HUES64 (cell line): ENCODE data around the gene HBA1.
"Not testable (repeated sequence)": the region's sequence is repeated elsewhere in the genome, so short reads cannot be mapped to it uniquely, and the experiment has no call there.

ENCODE experiments used
- H3K27ac ChIP-seq: 2 replicates; pipeline ENCODE4 v1.7.0; 2013; ENCODE audit warnings: low read depth, low read length, inconsistent platforms
- H3K27me3 ChIP-seq: 2 replicates; pipeline ENCODE4 v1.6.1; 2013; ENCODE audit warnings: mild to moderate bottlenecking, low read length; ENCODE audit not compliant: insufficient read depth
- H3K36me3 ChIP-seq: 2 replicates; pipeline ENCODE4 v1.6.1; 2013; ENCODE audit warnings: mild to moderate bottlenecking, low read length; ENCODE audit not compliant: insufficient read depth
- H3K4me1 ChIP-seq: 2 replicates; pipeline ENCODE4 v1.6.1; 2013; ENCODE audit warnings: mild to moderate bottlenecking, low read length, moderate library complexity; ENCODE audit not compliant: insufficient read depth
- H3K4me3 ChIP-seq: 2 replicates; pipeline ENCODE4 v1.5.1; 2013; ENCODE audit warnings: mild to moderate bottlenecking, low read length, moderate library complexity
- H3K9ac ChIP-seq: 2 replicates; pipeline ENCODE4 v1.6.1; 2013; ENCODE audit warnings: mild to moderate bottlenecking, low read depth, low read length
- H3K9me3 ChIP-seq: 2 replicates; pipeline ENCODE4 v1.6.1; 2013; ENCODE audit warnings: low read depth, low read length; ENCODE audit not compliant: insufficient read depth
- WGBS: fragments of 150-250, 120-280 bp; methylation state at CpG from one replicate; pipeline ENCODE4 v1.1.7; 2013; ENCODE audit warnings: missing lambda C conversion rate; 5-methylcytosine and 5-hydroxymethylcytosine counted together

Gene HBA1

GRCh38 chr16:191831-192230 is 15.4 kb downstream of the HBA1 start:
- 95% methylated on average over 3 of the region's 4 CpGs for WGBS
- Histone ChIP-seq H3K27me3 (no peaks in the 10 kb centered on the region), H3K27ac (no peak overlapping the region), H3K4me3 (no peak overlapping the region), H3K36me3 (peaks cover 96% of the 10 kb centered on the region), H3K4me1 (no peaks in the 10 kb centered on the region), H3K9me3 (no peaks in the 10 kb centered on the region), H3K9ac (no peak overlapping the region)

DNA sequence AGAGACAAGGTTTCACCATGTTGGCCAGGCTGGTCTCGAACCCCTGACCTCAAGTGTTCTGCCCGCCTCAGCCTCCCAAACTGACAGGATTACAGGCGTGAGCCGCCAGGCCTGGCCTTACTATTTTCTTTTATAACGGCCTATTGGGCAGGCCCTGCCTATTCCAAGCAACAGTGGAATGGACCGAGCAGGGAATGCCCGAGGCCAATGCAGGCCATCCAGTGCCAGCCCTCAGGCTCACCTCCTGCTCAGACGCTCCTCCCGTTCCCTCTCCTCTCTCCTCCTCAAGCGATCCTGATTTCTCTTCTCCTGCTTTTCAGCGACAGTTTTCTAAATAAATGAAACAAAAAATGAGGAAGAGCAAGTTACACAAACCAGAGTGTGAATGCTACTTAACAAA is 16.2 kb downstream of the HBA1 start:
- no peak overlapping the region for H3K9ac ChIP-seq
- peaks cover 99% of the 10 kb centered on the region for H3K36me3 ChIP-seq
- 93% methylated on average over 11 of the region's 11 CpGs for WGBS
- H3K27me3 ChIP-seq: no peaks in the 10 kb centered on the region
- no peaks in the 10 kb centered on the region for H3K4me1 ChIP-seq
- H3K9me3 ChIP-seq: no peaks in the 10 kb centered on the region
- H3K27ac ChIP-seq: no peak overlapping the region
- H3K4me3 ChIP-seq: no peak overlapping the region

DNA sequence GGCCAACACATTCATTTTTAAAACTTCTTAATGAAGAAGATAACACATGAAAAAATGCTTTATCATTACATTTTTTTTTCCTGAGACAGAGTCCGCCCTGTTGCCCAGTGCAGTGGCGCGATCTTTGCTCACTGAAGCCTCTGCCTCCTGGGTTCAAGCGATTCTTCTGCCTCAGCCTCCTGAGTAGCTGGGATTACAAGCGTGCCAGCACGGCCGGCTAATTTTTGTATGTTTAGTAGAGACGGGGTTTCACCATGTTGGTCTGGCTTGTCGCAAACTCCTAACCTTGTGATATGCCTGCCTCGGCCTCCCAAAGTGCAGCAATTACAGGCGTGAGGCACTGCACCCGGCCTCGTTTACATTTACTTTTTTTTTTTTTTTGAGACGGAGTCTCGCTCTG is 17.0 kb downstream of the HBA1 start:
- no peak overlapping the region for H3K27ac ChIP-seq
- no peak overlapping the region for H3K9ac ChIP-seq
- H3K27me3 ChIP-seq: no peaks in the 10 kb centered on the region
- H3K36me3 ChIP-seq: peaks cover 98% of the 10 kb centered on the region
- WGBS: 95% methylated on average over 15 of the region's 15 CpGs
- H3K4me3 ChIP-seq: no peak overlapping the region
- H3K4me1 ChIP-seq: no peaks in the 10 kb centered on the region
- no peaks in the 10 kb centered on the region for H3K9me3 ChIP-seq

DNA sequence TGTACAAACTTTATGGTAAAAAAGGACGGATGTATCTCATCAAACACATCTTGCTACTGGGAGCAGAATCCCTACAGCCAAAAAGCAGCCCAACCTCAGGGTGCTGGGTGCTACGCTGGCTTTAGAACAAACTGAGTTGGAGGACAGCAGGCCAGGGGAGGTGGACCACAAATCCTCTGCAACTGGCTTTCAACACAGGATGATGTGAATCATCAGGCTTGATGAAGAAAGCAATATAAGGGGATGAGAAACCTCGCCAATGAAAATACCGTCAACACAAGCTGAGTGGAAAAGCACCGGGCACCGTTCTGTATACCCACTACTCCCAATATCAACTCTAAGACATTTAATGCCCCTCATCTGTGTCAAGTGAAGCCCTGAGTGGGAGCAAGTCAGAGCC is 18.0 kb downstream of the HBA1 start:
- Histone ChIP-seq H3K9ac (no peak overlapping the region), H3K27me3 (no peaks in the 10 kb centered on the region), H3K27ac (no peak overlapping the region), H3K36me3 (peaks cover 97% of the 10 kb centered on the region), H3K9me3 (no peaks in the 10 kb centered on the region), H3K4me3 (no peak overlapping the region), H3K4me1 (no peaks in the 10 kb centered on the region)
- 94% methylated on average over 6 of the region's 6 CpGs for whole genome bisulfite sequencing

DNA sequence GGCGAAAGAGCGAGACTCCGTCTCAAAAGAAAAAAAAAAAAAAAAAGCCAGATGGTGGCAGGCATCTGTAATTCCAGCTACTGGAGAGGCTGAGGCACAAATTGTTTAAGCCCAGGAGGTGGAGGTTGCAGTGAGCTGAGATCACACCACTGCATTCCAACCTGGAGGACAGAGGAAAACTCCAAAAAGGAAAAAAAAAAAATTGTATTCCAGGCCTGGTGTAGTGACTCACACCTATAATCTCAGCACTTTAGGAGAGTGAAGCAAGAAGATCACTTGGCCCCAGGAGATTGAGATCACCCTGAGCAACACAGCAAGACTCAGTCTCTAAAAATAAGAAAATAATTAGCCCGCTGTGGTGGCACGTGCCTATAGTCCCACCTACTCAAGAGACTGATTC is 23.9 kb downstream of the HBA1 start:
- Histone ChIP-seq H3K4me1 (no peaks in the 10 kb centered on the region), H3K27ac (no peak overlapping the region), H3K9ac (no peak overlapping the region), H3K9me3 (no peaks in the 10 kb centered on the region), H3K27me3 (no peaks in the 10 kb centered on the region), H3K36me3 (peaks cover 87% of the 10 kb centered on the region), H3K4me3 (no peak overlapping the region)
- 94% methylated on average over 5 of the region's 5 CpGs for WGBS

GRCh38 chr16:203246-203645 is 26.8 kb downstream of the HBA1 start:
- no peak overlapping the region for H3K4me3 ChIP-seq
- H3K4me1 ChIP-seq: no peaks in the 10 kb centered on the region
- H3K27me3 ChIP-seq: no peaks in the 10 kb centered on the region
- peaks cover 87% of the 10 kb centered on the region for H3K36me3 ChIP-seq
- no peak overlapping the region for H3K9ac ChIP-seq
- 97% methylated on average over 4 of the region's 4 CpGs for WGBS
- H3K9me3 ChIP-seq: no peaks in the 10 kb centered on the region
- H3K27ac ChIP-seq: no peak overlapping the region

- H3K9ac ChIP-seq, H3K9me3 ChIP-seq, H3K4me1 ChIP-seq, H3K4me3 ChIP-seq, H3K27me3 ChIP-seq, H3K27ac ChIP-seq: not testable (repeated sequence)
- 95% methylated on average over 9 of the region's 9 CpGs for WGBS
- H3K36me3 ChIP-seq: peaks cover 87% of the 10 kb centered on the region
Measured at GRCh38 chr16:204046-204445, 27.6 kb downstream of the HBA1 start.

DNA sequence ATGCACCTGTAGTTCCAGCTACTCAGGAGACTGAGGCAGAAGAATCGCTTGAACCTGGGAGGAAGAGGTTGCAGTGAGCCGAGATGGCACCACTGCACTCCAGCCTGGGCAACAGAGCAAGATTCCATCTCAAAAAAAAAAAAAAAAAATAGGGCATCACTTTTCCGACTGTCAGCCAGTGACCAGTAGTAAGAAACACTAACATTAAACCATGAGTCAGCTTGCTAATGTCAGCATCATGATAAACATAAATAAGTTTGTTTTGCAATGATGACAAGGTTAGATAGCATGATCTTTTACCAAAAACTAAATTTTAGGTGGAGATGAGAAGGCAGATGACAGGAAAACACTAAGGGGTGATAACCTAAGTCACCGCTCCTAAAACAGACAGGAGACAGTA is 32.9 kb downstream of the HBA1 start:
- H3K9ac ChIP-seq, H3K4me1 ChIP-seq, H3K4me3 ChIP-seq, H3K9me3 ChIP-seq, H3K27me3 ChIP-seq, H3K27ac ChIP-seq: not testable (repeated sequence)
- 97% methylated on average over 3 of the region's 4 CpGs for WGBS
- peaks cover 91% of the 10 kb centered on the region for H3K36me3 ChIP-seq

DNA sequence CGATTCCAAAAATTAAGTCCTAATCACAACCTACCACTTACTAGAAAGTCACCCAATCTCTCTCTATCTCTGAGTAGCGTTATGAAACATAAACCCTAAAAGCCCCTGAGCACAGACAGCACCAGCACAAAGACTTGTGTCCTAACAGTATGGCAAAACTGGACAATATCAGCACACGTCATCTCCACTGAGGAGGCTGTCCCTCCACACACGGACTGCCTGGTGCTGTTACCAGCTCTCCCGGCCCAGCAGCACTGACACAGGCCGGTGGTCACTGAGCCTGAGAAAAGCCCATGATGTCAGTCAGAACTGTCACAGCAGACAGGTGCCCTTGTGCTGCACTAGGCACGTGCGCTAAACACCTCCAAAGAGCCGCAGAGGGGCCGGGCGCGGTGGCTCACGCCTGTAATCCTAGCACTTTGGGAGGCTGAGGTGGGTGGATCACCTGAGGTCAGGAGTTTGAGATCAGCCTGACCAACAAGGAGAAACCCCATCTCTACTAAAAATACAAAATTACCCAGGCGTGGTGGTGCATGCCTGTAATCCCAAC is 35.2 kb downstream of the HBA1 start:
- H3K27ac ChIP-seq, H3K4me3 ChIP-seq, H3K4me1 ChIP-seq, H3K9ac ChIP-seq, H3K9me3 ChIP-seq, H3K27me3 ChIP-seq: not testable (repeated sequence)
- WGBS: 94% methylated on average over 14 of the region's 14 CpGs
- H3K36me3 ChIP-seq: peaks cover 90% of the 10 kb centered on the region

DNA sequence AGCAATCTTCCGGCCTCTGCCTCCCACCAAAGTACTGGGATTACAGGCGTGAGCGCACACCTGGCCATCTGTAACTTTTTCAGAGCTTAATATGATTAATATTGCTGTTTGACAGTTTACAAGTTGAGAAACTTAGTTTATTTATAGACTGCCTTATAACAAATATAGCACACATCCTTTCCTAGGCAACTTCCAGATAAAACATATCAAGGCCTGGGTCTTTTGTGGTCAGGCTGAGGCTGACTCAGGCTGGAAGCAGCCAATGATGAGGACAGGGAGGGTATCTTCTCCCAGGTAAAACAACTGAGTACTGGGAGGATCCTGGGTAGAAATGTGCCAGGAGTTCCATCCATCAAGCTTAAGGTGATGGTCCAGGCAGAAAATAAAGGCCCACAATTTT is 36.5 kb downstream of the HBA1 start:
- Histone ChIP-seq H3K27me3 (no peaks in the 10 kb centered on the region), H3K36me3 (peaks cover 89% of the 10 kb centered on the region), H3K9me3 (no peaks in the 10 kb centered on the region), H3K4me3 (no peak overlapping the region), H3K27ac (no peak overlapping the region), H3K4me1 (no peaks in the 10 kb centered on the region), H3K9ac (no peak overlapping the region)
- WGBS: 91% methylated on average over 3 of the region's 3 CpGs

DNA sequence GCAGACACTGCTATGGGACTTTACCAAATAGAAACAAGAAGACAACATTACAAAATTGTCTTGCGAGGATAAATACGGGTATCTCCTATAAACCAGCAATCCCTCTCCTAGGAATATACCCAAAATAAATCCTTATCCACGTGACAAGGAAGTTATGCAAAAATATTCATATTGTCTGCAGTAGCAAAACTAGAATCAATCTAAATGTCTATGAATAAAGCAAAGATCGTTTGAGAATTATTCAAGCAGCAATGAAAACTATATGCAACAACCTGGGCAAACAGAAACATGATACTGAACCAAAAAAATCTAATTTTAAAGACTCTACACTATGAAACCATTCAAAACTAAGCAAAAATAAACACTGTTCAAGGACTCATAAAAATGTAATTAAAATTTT is 43.5 kb downstream of the HBA1 start:
- Histone ChIP-seq H3K9ac (no peak overlapping the region), H3K36me3 (peaks cover 95% of the 10 kb centered on the region), H3K27ac (no peak overlapping the region), H3K27me3 (no peaks in the 10 kb centered on the region), H3K9me3 (no peaks in the 10 kb centered on the region), H3K4me3 (no peak overlapping the region), H3K4me1 (no peaks in the 10 kb centered on the region)
- 95% methylated on average over 4 of the region's 4 CpGs for WGBS
